ENCODE data around the gene PCSK5.

- TF ChIP-seq POLR2AphosphoS5 (IDR thresholded peaks at IDR 0.05; ENCODE audit: insufficient read depth, low read depth, low read length) (no peak), EZH2 (IDR thresholded peaks at IDR 0.05; ENCODE audit: borderline replicate concordance, low read depth, low read length, severe bottlenecking) (no peak), MYC (IDR thresholded peaks at IDR 0.05; ENCODE audit: low read depth, low read length) (no peak), POLR2A (IDR thresholded peaks at IDR 0.05; ENCODE audit: low read depth, low read length) (no peak), GATA2 (IDR thresholded peaks at IDR 0.05; ENCODE audit: insufficient read depth, insufficient read length, low read depth, low read length) (no peak), FOS (IDR thresholded peaks at IDR 0.05; ENCODE audit: borderline replicate concordance, insufficient read depth, low read length) (peak; percentile 80)
- TF ChIP-seq, protein P1, sequence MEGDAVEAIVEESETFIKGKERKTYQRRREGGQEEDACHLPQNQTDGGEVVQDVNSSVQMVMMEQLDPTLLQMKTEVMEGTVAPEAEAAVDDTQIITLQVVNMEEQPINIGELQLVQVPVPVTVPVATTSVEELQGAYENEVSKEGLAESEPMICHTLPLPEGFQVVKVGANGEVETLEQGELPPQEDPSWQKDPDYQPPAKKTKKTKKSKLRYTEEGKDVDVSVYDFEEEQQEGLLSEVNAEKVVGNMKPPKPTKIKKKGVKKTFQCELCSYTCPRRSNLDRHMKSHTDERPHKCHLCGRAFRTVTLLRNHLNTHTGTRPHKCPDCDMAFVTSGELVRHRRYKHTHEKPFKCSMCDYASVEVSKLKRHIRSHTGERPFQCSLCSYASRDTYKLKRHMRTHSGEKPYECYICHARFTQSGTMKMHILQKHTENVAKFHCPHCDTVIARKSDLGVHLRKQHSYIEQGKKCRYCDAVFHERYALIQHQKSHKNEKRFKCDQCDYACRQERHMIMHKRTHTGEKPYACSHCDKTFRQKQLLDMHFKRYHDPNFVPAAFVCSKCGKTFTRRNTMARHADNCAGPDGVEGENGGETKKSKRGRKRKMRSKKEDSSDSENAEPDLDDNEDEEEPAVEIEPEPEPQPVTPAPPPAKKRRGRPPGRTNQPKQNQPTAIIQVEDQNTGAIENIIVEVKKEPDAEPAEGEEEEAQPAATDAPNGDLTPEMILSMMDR (IDR thresholded peaks at IDR 0.05; ENCODE audit: extremely low read depth in 1 of 2, insufficient read depth in 1 of 2, low read depth in 1 of 2, low read length in 2 of 2): no peak
- TF ChIP-seq, protein P2, sequence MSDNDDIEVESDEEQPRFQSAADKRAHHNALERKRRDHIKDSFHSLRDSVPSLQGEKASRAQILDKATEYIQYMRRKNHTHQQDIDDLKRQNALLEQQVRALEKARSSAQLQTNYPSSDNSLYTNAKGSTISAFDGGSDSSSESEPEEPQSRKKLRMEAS (IDR thresholded peaks at IDR 0.05; ENCODE audit: insufficient read depth, insufficient read length): no peak
Measured at GRCh38 chr9:75907329-75907728, 16.9 kb downstream of the PCSK5 start.
